Skeletal muscle satellite cell (primary cell): ENCODE results near the gene AQP12B.

Experiments
- H3K27me3 ChIP-seq: 2 replicates; pipeline ENCODE4 v1.7.0; 2013; ENCODE audit warnings: low read length; ENCODE audit not compliant: control insufficient read depth, insufficient read depth
- H3K36me3 ChIP-seq: 2 replicates; pipeline ENCODE4 v1.7.0; 2013; ENCODE audit warnings: mild to moderate bottlenecking, control low read depth, low read length; ENCODE audit not compliant: insufficient read depth
- H3K4me1 ChIP-seq: 2 replicates; pipeline ENCODE4 v1.7.0; 2013; ENCODE audit warnings: low read length; ENCODE audit not compliant: control insufficient read depth, insufficient read depth
- H3K4me2 ChIP-seq: 2 replicates; pipeline ENCODE4 v1.7.0; 2013; ENCODE audit warnings: mild to moderate bottlenecking, low read length
- H3K4me3 ChIP-seq: 2 replicates; pipeline ENCODE4 v1.7.0; 2013; ENCODE audit warnings: low read length
- H3K9ac ChIP-seq: 2 replicates; pipeline ENCODE4 v1.7.0; 2013; ENCODE audit warnings: mild to moderate bottlenecking, low read depth, low read length, moderate library complexity
- H3K9me3 ChIP-seq: replicated peaks from 2 replicates; pipeline ENCODE4 v1.7.0; 2013; ENCODE audit warnings: mild to moderate bottlenecking, control low read depth, low read length

The AQP12B gene

GRCh38 chr2:240632306-240632721 lies 50.4 kb downstream of the AQP12B start:
- no peak overlapping the region for H3K4me2 ChIP-seq
- no peak overlapping the region for H3K9ac ChIP-seq
- H3K27me3 ChIP-seq, result peaks cover 16% of the 10 kb centered on the region
- H3K4me3 ChIP-seq, result no peak overlapping the region
- H3K9me3 ChIP-seq, result no peaks in the 10 kb centered on the region
- H3K36me3 ChIP-seq, result no peaks in the 10 kb centered on the region
- no peaks in the 10 kb centered on the region for H3K4me1 ChIP-seq

- H3K4me1 ChIP-seq, result no peaks in the 10 kb centered on the region
- H3K9ac ChIP-seq, result no peak overlapping the region
- peaks cover 16% of the 10 kb centered on the region for H3K27me3 ChIP-seq
Observed at GRCh38 chr2:240631548-240632305, 51.0 kb downstream of the AQP12B start.

DNA sequence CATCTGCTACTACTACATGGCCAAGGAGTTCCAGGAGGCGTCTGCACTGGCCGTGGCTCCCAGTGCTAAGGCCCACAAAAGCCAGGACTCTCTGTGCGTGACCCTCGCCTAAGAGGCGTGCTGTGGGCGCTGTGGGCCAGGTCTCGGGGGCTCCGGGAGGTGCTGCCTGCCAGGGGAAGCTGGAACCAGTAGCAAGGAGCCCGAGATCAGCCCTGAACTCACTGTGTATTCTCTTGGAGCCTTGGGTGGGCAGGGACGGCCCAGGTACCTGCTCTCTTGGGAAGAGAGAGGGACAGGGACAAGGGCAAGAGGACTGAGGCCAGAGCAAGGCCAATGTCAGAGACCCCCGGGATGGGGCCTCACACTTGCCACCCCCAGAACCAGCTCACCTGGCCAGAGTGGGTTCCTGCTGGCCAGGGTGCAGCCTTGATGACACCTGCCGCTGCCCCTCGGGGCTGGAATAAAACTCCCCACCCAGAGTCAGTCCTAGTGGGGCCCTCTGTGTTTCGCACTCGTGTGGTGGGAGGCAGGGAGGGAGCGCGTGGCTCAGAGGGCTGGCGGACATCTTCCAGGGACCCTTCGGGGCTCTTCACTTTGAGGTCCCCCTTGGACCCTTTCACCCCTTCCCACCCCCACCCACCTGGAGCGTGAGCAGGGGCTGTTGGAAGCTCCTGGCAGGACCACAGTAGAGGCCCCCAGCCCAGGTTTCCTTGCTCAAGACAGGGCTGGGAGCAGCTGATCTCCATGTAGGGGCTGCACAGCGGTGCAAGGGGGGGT lies 51.7 kb downstream of the AQP12B start:
- no peak overlapping the region for H3K4me3 ChIP-seq
- H3K4me1 ChIP-seq, result no peaks in the 10 kb centered on the region
- no peaks in the 10 kb centered on the region for H3K9me3 ChIP-seq
- H3K9ac ChIP-seq, result no peak overlapping the region
- no peaks in the 10 kb centered on the region for H3K36me3 ChIP-seq
- H3K4me2 ChIP-seq, result no peak overlapping the region
- H3K27me3 ChIP-seq, result peaks cover 15% of the 10 kb centered on the region

More at GRCh38 chr2:240631548-240632305, 51.0 kb downstream of the AQP12B start:
- H3K4me2 ChIP-seq, result no peak overlapping the region
- no peak overlapping the region for H3K4me3 ChIP-seq
- no peaks in the 10 kb centered on the region for H3K9me3 ChIP-seq
- H3K36me3 ChIP-seq, result no peaks in the 10 kb centered on the region

- Histone ChIP-seq H3K36me3 (no peaks in the 10 kb centered on the region), H3K4me1 (peaks cover 4% of the 10 kb centered on the region), H3K27me3 (peaks cover 13% of the 10 kb centered on the region), H3K4me3 (no peak overlapping the region), H3K9me3 (no peaks in the 10 kb centered on the region), H3K4me2 (no peak overlapping the region), H3K9ac (no peak overlapping the region)
Observed at GRCh38 chr2:240629968-240630770, 52.5 kb downstream of the AQP12B start.

GRCh38 chr2:240629619-240629967 lies 53.1 kb downstream of the AQP12B start:
- Histone ChIP-seq H3K36me3 (no peaks in the 10 kb centered on the region), H3K9me3 (no peaks in the 10 kb centered on the region), H3K27me3 (peaks cover 13% of the 10 kb centered on the region), H3K4me3 (no peak overlapping the region), H3K4me1 (peaks cover 10% of the 10 kb centered on the region), H3K4me2 (no peak overlapping the region), H3K9ac (no peak overlapping the region)

GRCh38 chr2:240628808-240629618 lies 53.7 kb downstream of the AQP12B start:
- H3K4me2 ChIP-seq, result no peak overlapping the region
- H3K4me1 ChIP-seq, result peaks cover 10% of the 10 kb centered on the region
- H3K9ac ChIP-seq, result no peak overlapping the region
- H3K36me3 ChIP-seq, result no peaks in the 10 kb centered on the region
- no peak overlapping the region for H3K4me3 ChIP-seq
- H3K27me3 ChIP-seq, result peaks cover 13% of the 10 kb centered on the region
- no peaks in the 10 kb centered on the region for H3K9me3 ChIP-seq

DNA sequence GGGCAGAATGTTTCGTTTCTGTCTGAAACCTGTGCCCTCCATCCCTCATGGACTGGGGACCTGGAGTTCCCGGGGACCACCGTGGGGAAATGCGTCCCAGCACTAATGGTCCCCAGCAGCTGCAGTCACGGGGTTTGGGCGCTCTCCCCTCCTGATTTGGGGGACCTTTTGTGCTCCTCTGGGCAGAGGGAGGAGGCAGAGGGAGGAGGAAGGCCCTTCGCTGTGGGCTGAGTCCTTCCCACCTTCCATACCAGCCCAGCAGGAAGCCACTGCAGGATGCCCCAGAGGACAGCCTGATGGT lies 54.2 kb downstream of the AQP12B start:
- Histone ChIP-seq H3K4me2 (no peak overlapping the region), H3K9ac (no peak overlapping the region), H3K4me1 (peaks cover 10% of the 10 kb centered on the region), H3K27me3 (peaks cover 13% of the 10 kb centered on the region), H3K36me3 (no peaks in the 10 kb centered on the region), H3K4me3 (no peak overlapping the region), H3K9me3 (no peaks in the 10 kb centered on the region)

DNA sequence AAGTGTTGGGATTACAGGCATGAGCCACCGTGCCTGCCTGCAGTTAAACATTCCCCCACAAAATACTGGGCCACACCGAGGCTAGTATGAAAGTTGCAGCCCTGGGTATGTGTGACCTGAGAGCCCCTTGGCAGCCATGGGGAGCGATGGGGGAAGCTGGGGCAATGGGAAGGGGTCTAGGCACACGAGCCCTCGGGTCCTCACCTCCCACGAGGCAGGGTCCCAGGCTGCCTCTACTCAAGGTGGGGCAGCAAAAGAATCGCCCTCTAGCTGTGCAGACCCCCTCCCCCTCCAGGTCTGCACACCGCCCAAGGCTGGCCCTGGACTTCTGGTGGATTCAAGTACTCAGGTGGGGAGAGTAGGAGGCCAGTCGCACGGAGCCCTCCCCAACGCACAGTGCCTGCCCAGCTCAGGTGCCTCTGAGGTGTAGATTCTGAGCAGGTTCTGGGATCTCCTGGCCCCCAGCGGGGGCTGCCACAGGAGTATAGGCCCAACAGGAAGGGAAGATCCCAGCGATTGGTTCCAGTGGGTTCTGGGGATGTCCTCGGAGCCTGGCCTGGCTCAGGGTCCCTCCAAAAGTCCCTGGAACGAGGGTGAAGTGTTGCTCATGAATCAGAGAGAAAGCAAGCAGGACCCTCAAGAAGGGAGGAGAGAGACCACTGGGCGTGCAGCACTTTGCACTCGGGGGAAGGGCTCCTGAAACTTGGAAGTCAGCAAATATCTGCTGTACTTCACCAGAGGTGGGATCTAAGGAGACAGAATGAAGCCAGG lies 54.8 kb downstream of the AQP12B start:
- Histone ChIP-seq H3K27me3 (peaks cover 13% of the 10 kb centered on the region), H3K9ac (no peak overlapping the region), H3K36me3 (no peaks in the 10 kb centered on the region), H3K4me1 (peaks cover 10% of the 10 kb centered on the region), H3K4me3 (no peak overlapping the region), H3K4me2 (no peak overlapping the region), H3K9me3 (no peaks in the 10 kb centered on the region)

DNA sequence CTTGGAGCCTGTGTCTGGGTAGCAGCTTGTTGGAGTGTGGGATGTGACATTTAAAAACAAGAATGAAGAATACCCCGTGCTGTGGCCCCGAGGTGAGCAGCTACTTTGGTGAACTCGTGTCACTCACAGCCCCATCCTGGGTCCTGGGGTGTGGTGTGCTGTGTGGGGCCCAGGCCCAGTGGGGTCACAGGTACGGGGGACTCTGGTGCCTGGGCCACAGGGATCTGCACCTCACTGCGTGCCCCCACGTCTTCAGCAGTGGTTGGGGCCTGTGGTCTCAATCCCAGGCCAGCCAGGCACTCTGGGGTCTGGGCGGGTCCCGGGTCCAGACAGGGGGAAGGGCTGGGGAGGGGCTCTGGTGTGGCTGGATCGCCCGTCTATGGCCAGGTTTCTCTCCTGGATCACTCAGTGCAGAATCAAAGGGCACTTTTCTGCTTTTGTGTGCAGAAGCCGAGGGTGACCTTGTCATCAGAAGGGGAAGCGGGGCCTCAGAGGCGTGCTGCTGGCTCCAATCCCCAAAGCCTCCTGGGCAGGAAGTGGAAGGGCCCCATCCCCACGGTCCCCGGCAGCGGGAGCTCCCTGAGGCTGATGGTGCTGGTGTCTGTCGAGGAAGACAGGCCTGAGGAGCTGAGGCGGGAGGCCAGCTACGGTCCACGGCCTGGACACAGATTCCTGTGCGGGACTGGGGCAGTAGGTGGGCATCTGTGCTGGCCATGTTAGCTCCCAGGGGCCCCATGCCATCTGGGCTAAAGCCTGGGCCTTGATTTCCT lies 56.0 kb downstream of the AQP12B start:
- H3K4me2 ChIP-seq, result no peak overlapping the region
- H3K4me1 ChIP-seq, result peaks cover 10% of the 10 kb centered on the region
- no peak overlapping the region for H3K4me3 ChIP-seq
- H3K36me3 ChIP-seq, result no peaks in the 10 kb centered on the region
- no peaks in the 10 kb centered on the region for H3K9me3 ChIP-seq
- peaks cover 13% of the 10 kb centered on the region for H3K27me3 ChIP-seq
- no peak overlapping the region for H3K9ac ChIP-seq
